Astrocyte (in vitro differentiated cells and primary cell): ENCODE results near the gene TLCD1.

Experiments used
- EZH2 ChIP-seq: IDR thresholded peaks from 2 replicates; pipeline ENCODE4 v1.6.1; 2012; ENCODE audit warnings: mild to moderate bottlenecking, low read length, inconsistent platforms; ENCODE audit not compliant: insufficient read depth
- TF ChIP-seq, protein P1 (sequence below): IDR thresholded peaks from 2 replicates; pipeline ENCODE4 v1.5.1; 2011; ENCODE audit warnings: low read depth, mild to moderate bottlenecking, inconsistent platforms, low read length, moderate library complexity; ENCODE audit not compliant: insufficient read depth

DNA sequence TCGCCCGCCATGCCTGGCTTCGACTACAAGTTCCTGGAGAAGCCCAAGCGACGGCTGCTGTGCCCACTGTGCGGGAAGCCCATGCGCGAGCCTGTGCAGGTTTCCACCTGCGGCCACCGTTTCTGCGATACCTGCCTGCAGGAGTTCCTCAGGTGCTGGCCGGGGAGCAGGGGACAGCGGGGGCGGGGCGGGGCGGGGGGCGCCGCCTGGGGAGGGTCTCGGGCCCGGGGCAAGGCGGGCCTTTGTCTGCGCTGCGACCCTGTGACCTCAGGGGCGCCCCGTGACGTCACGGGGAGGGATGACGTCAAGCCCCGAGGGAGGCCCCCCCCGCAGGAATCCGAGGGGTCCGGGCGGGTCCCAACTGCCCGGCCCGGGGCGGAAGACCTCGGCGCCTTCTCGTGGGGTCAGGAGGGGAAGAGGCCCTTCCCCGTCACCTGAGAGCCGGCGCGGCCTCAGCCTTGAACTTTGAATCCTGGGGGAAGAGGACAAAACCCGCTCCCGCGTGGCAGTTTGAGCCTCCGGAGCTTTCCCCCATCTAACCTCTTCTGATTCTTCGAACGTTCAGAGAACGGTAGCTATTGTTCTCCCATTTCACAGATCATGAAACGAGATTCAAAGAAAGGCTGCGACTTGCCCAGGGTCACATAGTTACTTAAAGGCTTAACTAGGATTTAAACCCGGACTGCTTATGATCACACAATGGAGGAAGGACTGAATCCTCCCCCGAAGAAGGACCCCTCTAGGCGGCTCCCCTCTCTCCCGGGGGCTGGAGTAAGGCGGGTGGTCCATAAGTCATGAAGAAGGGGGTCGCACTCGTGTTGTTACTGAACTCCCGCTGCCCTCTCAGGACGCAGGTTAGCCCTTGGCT, 18.3 kb upstream of the TLCD1 start:
- TF ChIP-seq, protein P1, sequence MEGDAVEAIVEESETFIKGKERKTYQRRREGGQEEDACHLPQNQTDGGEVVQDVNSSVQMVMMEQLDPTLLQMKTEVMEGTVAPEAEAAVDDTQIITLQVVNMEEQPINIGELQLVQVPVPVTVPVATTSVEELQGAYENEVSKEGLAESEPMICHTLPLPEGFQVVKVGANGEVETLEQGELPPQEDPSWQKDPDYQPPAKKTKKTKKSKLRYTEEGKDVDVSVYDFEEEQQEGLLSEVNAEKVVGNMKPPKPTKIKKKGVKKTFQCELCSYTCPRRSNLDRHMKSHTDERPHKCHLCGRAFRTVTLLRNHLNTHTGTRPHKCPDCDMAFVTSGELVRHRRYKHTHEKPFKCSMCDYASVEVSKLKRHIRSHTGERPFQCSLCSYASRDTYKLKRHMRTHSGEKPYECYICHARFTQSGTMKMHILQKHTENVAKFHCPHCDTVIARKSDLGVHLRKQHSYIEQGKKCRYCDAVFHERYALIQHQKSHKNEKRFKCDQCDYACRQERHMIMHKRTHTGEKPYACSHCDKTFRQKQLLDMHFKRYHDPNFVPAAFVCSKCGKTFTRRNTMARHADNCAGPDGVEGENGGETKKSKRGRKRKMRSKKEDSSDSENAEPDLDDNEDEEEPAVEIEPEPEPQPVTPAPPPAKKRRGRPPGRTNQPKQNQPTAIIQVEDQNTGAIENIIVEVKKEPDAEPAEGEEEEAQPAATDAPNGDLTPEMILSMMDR, result no peak
- no peak for TF ChIP-seq EZH2
